Measurements from ENCODE around the gene CST1.
"Not testable (repeated sequence)": the region's sequence is repeated elsewhere in the genome, so short reads cannot be mapped to it uniquely, and the experiment has no call there.

The CST1 gene

GRCh38 chr20:23746321-23746720, 4.4 kb downstream of the CST1 start:
- H2AFZ ChIP-seq (ENCODE audit: low read length), result no peak overlapping the region

GRCh38 chr20:23745247-23745646, 5.5 kb downstream of the CST1 start:
- Histone ChIP-seq H3K9me3 (ENCODE audit: low read length) (no peaks in the 10 kb centered on the region), H3K27me3 (ENCODE audit: insufficient read depth, low read length) (no peaks in the 10 kb centered on the region), H3K9ac (ENCODE audit: low read length) (no peak overlapping the region), H3K4me2 (ENCODE audit: low read length) (no peak overlapping the region), H3K9me2 (ENCODE audit: low read depth, low read length) (no peaks in the 10 kb centered on the region), H4K20me1 (ENCODE audit: insufficient read depth, low read length) (no peaks in the 10 kb centered on the region), H3K4me1 (ENCODE audit: insufficient read depth, low read length, severe bottlenecking) (no peaks in the 10 kb centered on the region), H3K27ac (ENCODE audit: low read depth, low read length, poor library complexity, severe bottlenecking) (no peak overlapping the region), H3F3A (ENCODE audit: insufficient read depth, low read length) (no peaks in the 10 kb centered on the region), H3K36me3 (ENCODE audit: insufficient read depth, low read length) (no peaks in the 10 kb centered on the region), H3K79me2 (ENCODE audit: insufficient read depth, low read length) (no peaks in the 10 kb centered on the region), H3K4me3 (ENCODE audit: low read depth, low read length, poor library complexity, severe bottlenecking) (no peak overlapping the region), H2AFZ (ENCODE audit: low read length) (no peak overlapping the region)
- TF ChIP-seq EZH2 (IDR thresholded peaks at IDR 0.05; ENCODE audit: borderline replicate concordance, low read length), result no peak
- no peak for TF ChIP-seq CTCF (IDR thresholded peaks at IDR 0.05; ENCODE audit: low read length)

More at GRCh38 chr20:23746321-23746720, 4.4 kb downstream of the CST1 start:
- Histone ChIP-seq H3F3A (ENCODE audit: insufficient read depth, low read length) (no peaks in the 10 kb centered on the region), H3K79me2 (ENCODE audit: insufficient read depth, low read length) (no peaks in the 10 kb centered on the region), H3K27me3 (ENCODE audit: insufficient read depth, low read length) (no peaks in the 10 kb centered on the region), H3K9me3 (ENCODE audit: low read length) (no peaks in the 10 kb centered on the region), H4K20me1 (ENCODE audit: insufficient read depth, low read length) (no peaks in the 10 kb centered on the region), H3K9ac (ENCODE audit: low read length) (no peak overlapping the region), H3K4me2 (ENCODE audit: low read length) (no peak overlapping the region), H3K9me2 (ENCODE audit: low read depth, low read length) (no peaks in the 10 kb centered on the region), H3K4me1 (ENCODE audit: insufficient read depth, low read length, severe bottlenecking) (no peaks in the 10 kb centered on the region), H3K36me3 (ENCODE audit: insufficient read depth, low read length) (no peaks in the 10 kb centered on the region), H3K27ac (ENCODE audit: low read depth, low read length, poor library complexity, severe bottlenecking) (no peak overlapping the region), H3K4me3 (ENCODE audit: low read depth, low read length, poor library complexity, severe bottlenecking) (no peak overlapping the region)
- TF ChIP-seq EZH2 (IDR thresholded peaks at IDR 0.05; ENCODE audit: borderline replicate concordance, low read length), result no peak
- no peak for TF ChIP-seq CTCF (IDR thresholded peaks at IDR 0.05; ENCODE audit: low read length)

- Histone ChIP-seq H3K4me1 (ENCODE audit: insufficient read depth, low read length, severe bottlenecking) (no peaks in the 10 kb centered on the region), H3K9ac (ENCODE audit: low read length) (no peak overlapping the region), H3K9me2 (ENCODE audit: low read depth, low read length) (no peaks in the 10 kb centered on the region), H3K9me3 (ENCODE audit: low read length) (no peaks in the 10 kb centered on the region), H4K20me1 (ENCODE audit: insufficient read depth, low read length) (no peaks in the 10 kb centered on the region), H2AFZ (ENCODE audit: low read length) (no peak overlapping the region), H3K27ac (ENCODE audit: low read depth, low read length, poor library complexity, severe bottlenecking) (no peak overlapping the region), H3F3A (ENCODE audit: insufficient read depth, low read length) (no peaks in the 10 kb centered on the region), H3K4me3 (ENCODE audit: low read depth, low read length, poor library complexity, severe bottlenecking) (no peak overlapping the region), H3K36me3 (ENCODE audit: insufficient read depth, low read length) (no peaks in the 10 kb centered on the region), H3K27me3 (ENCODE audit: insufficient read depth, low read length) (no peaks in the 10 kb centered on the region), H3K4me2 (ENCODE audit: low read length) (no peak overlapping the region), H3K79me2 (ENCODE audit: insufficient read depth, low read length) (no peaks in the 10 kb centered on the region)
- TF ChIP-seq CTCF (IDR thresholded peaks at IDR 0.05; ENCODE audit: low read length) (no peak), EZH2 (IDR thresholded peaks at IDR 0.05; ENCODE audit: borderline replicate concordance, low read length) (no peak)
Observed at GRCh38 chr20:23744817-23745216, 5.9 kb downstream of the CST1 start.

GRCh38 chr20:23735391-23735790, 15.3 kb downstream of the CST1 start:
- H2AFZ ChIP-seq (ENCODE audit: low read length); H3K27me3 ChIP-seq (ENCODE audit: insufficient read depth, low read length); H3K27ac ChIP-seq (ENCODE audit: low read depth, low read length, poor library complexity, severe bottlenecking); H3K36me3 ChIP-seq (ENCODE audit: insufficient read depth, low read length); H3F3A ChIP-seq (ENCODE audit: insufficient read depth, low read length); H3K4me2 ChIP-seq (ENCODE audit: low read length); H3K9me3 ChIP-seq (ENCODE audit: low read length); H3K79me2 ChIP-seq (ENCODE audit: insufficient read depth, low read length); H3K4me3 ChIP-seq (ENCODE audit: low read depth, low read length, poor library complexity, severe bottlenecking); H4K20me1 ChIP-seq (ENCODE audit: insufficient read depth, low read length); H3K9ac ChIP-seq (ENCODE audit: low read length); H3K9me2 ChIP-seq (ENCODE audit: low read depth, low read length); H3K4me1 ChIP-seq (ENCODE audit: insufficient read depth, low read length, severe bottlenecking): not testable (repeated sequence)

- H3K27ac ChIP-seq (ENCODE audit: low read depth, low read length, poor library complexity, severe bottlenecking); H4K20me1 ChIP-seq (ENCODE audit: insufficient read depth, low read length); H3K79me2 ChIP-seq (ENCODE audit: insufficient read depth, low read length); H3K9me3 ChIP-seq (ENCODE audit: low read length); H2AFZ ChIP-seq (ENCODE audit: low read length); H3K36me3 ChIP-seq (ENCODE audit: insufficient read depth, low read length); H3K4me3 ChIP-seq (ENCODE audit: low read depth, low read length, poor library complexity, severe bottlenecking); H3K9ac ChIP-seq (ENCODE audit: low read length); H3K4me2 ChIP-seq (ENCODE audit: low read length); H3K4me1 ChIP-seq (ENCODE audit: insufficient read depth, low read length, severe bottlenecking); H3K9me2 ChIP-seq (ENCODE audit: low read depth, low read length); H3K27me3 ChIP-seq (ENCODE audit: insufficient read depth, low read length); H3F3A ChIP-seq (ENCODE audit: insufficient read depth, low read length): not testable (repeated sequence)
Observed at GRCh38 chr20:23734949-23735348, 15.8 kb downstream of the CST1 start.

GRCh38 chr20:23734440-23734839, 16.3 kb downstream of the CST1 start:
- not testable (repeated sequence) for H3K9me3 ChIP-seq (ENCODE audit: low read length); H3K27me3 ChIP-seq (ENCODE audit: insufficient read depth, low read length); H3K9ac ChIP-seq (ENCODE audit: low read length); H3K9me2 ChIP-seq (ENCODE audit: low read depth, low read length); H3K4me3 ChIP-seq (ENCODE audit: low read depth, low read length, poor library complexity, severe bottlenecking); H3K27ac ChIP-seq (ENCODE audit: low read depth, low read length, poor library complexity, severe bottlenecking); H3K79me2 ChIP-seq (ENCODE audit: insufficient read depth, low read length); H3K4me2 ChIP-seq (ENCODE audit: low read length); H3F3A ChIP-seq (ENCODE audit: insufficient read depth, low read length); H3K36me3 ChIP-seq (ENCODE audit: insufficient read depth, low read length); H3K4me1 ChIP-seq (ENCODE audit: insufficient read depth, low read length, severe bottlenecking); H2AFZ ChIP-seq (ENCODE audit: low read length); H4K20me1 ChIP-seq (ENCODE audit: insufficient read depth, low read length)
